ENCODE measurements around the gene GALNT13.
A peak's percentile ranks its signal among the peaks of the same experiment; 100 is the strongest.
"Not testable (repeated sequence)": the region's sequence is repeated elsewhere in the genome, so short reads cannot be mapped to it uniquely, and the experiment has no call there.

GALNT13 gene

GRCh38 chr2:154452906-154453493 is 581.3 kb downstream of the GALNT13 start:
- TF ChIP-seq Cebpa-rat (IDR thresholded peaks at IDR 0.05), result no peak

GRCh38 chr2:154455166-154455565 is 583.4 kb downstream of the GALNT13 start:
- H3K36me3 ChIP-seq, result no peaks in the 10 kb centered on the region
- H3K27ac ChIP-seq, result 0 out of 22 replicates have a peak overlapping the region, but pooled peaks of 1 of the 11 experiments have one; percentile 8
- H3K9ac ChIP-seq, result no peak overlapping the region
- no peak for TF ChIP-seq Cebpa-rat (IDR thresholded peaks at IDR 0.05)
- H4K20me1 ChIP-seq, result no peaks in the 10 kb centered on the region
- H3K4me1 ChIP-seq, result peaks cover 4 to 15% (median 9%) of the 10 kb centered on the region in 10 experiments; a peak in 13 of 20 replicates
- no peaks in the 10 kb centered on the region for H3K27me3 ChIP-seq
- no peak overlapping the region for H3K4me3 ChIP-seq
- H3K4me2 ChIP-seq, result peak overlapping the region; percentile 16 to 63 (median 44); a peak in 15 of 22 replicates
- H3K9me3 ChIP-seq (replicated peaks in 1 of 11), result no peaks in the 10 kb centered on the region

More at GRCh38 chr2:154452906-154453493, 581.3 kb downstream of the GALNT13 start:
- Histone ChIP-seq H3K9ac (no peak overlapping the region), H4K20me1 (no peaks in the 10 kb centered on the region), H3K4me1 (peaks cover 4 to 15% (median 9%) of the 10 kb centered on the region in 10 experiments; a peak in 13 of 20 replicates), H3K9me3 (replicated peaks in 1 of 11) (no peaks in the 10 kb centered on the region), H3K36me3 (no peaks in the 10 kb centered on the region), H3K27me3 (no peaks in the 10 kb centered on the region), H3K27ac (no peak overlapping the region), H3K4me2 (no peak overlapping the region), H3K4me3 (no peak overlapping the region)

GRCh38 chr2:154455866-154456265 is 584.1 kb downstream of the GALNT13 start:
- Histone ChIP-seq H3K9ac (no peak overlapping the region), H3K4me3 (no peak overlapping the region), H3K4me1 (peaks cover 4 to 15% (median 9%) of the 10 kb centered on the region in 10 experiments; a peak in 13 of 20 replicates), H3K9me3 (replicated peaks in 1 of 11) (no peaks in the 10 kb centered on the region), H3K36me3 (no peaks in the 10 kb centered on the region), H3K4me2 (peak overlapping the region; percentile 16 to 63 (median 44); a peak in 14 of 22 replicates), H4K20me1 (no peaks in the 10 kb centered on the region), H3K27ac (peak overlapping the region in 1 of 11 experiments; percentile 5; a peak in 1 of 22 replicates), H3K27me3 (no peaks in the 10 kb centered on the region)
- no peak for TF ChIP-seq Cebpa-rat (IDR thresholded peaks at IDR 0.05)

- H3K9ac ChIP-seq, result no peak overlapping the region
- H3K27me3 ChIP-seq, result no peaks in the 10 kb centered on the region
- no peaks in the 10 kb centered on the region for H3K36me3 ChIP-seq
- TF ChIP-seq Cebpa-rat (IDR thresholded peaks at IDR 0.05), result no peak
- no peak overlapping the region for H3K4me2 ChIP-seq
- no peaks in the 10 kb centered on the region for H3K9me3 ChIP-seq (replicated peaks in 1 of 11)
- H4K20me1 ChIP-seq, result no peaks in the 10 kb centered on the region
- no peak overlapping the region for H3K4me3 ChIP-seq
- peaks cover 4 to 15% (median 9%) of the 10 kb centered on the region in 10 experiments; a peak in 13 of 20 replicates for H3K4me1 ChIP-seq
- H3K27ac ChIP-seq, result no peak overlapping the region
These were observed 585.6 kb downstream of the GALNT13 start for GRCh38 chr2:154457286-154457685.

- TF ChIP-seq Cebpa-rat (IDR thresholded peaks at IDR 0.05), result no peak
- Histone ChIP-seq H3K27ac (no peak overlapping the region), H3K4me2 (no peak overlapping the region)
These were observed 587.6 kb downstream of the GALNT13 start for GRCh38 chr2:154459286-154459685.

GRCh38 chr2:154462634-154463033 is 590.9 kb downstream of the GALNT13 start:
- H3K9me3 ChIP-seq (replicated peaks in 1 of 11), result no peaks in the 10 kb centered on the region
- no peaks in the 10 kb centered on the region for H3K36me3 ChIP-seq
- H4K20me1 ChIP-seq, result no peaks in the 10 kb centered on the region
- no peaks in the 10 kb centered on the region for H3K27me3 ChIP-seq
- TF ChIP-seq Cebpa-rat (IDR thresholded peaks at IDR 0.05), result no peak
- H3K4me3 ChIP-seq, result no peak overlapping the region
- no peaks in the 10 kb centered on the region for H3K4me1 ChIP-seq
- no peak overlapping the region for H3K27ac ChIP-seq
- H3K4me2 ChIP-seq, result no peak overlapping the region
- no peak overlapping the region for H3K9ac ChIP-seq

More at GRCh38 chr2:154459286-154459685, 587.6 kb downstream of the GALNT13 start:
- H3K9ac ChIP-seq, result no peak overlapping the region
- no peaks in the 10 kb centered on the region for H3K9me3 ChIP-seq (replicated peaks in 1 of 11)
- peaks cover 4 to 15% (median 9%) of the 10 kb centered on the region in 10 experiments; a peak in 13 of 20 replicates for H3K4me1 ChIP-seq
- H3K36me3 ChIP-seq, result no peaks in the 10 kb centered on the region
- no peak overlapping the region for H3K4me3 ChIP-seq
- no peaks in the 10 kb centered on the region for H4K20me1 ChIP-seq
- H3K27me3 ChIP-seq, result no peaks in the 10 kb centered on the region

- no peak overlapping the region for H3K4me2 ChIP-seq
- no peaks in the 10 kb centered on the region for H3K4me1 ChIP-seq
- H3K27me3 ChIP-seq, result no peaks in the 10 kb centered on the region
- TF ChIP-seq Cebpa-rat (IDR thresholded peaks at IDR 0.05), result no peak
- no peaks in the 10 kb centered on the region for H3K9me3 ChIP-seq (replicated peaks in 1 of 11)
- H3K27ac ChIP-seq, result no peak overlapping the region
- H3K36me3 ChIP-seq, result no peaks in the 10 kb centered on the region
- no peak overlapping the region for H3K9ac ChIP-seq
- no peak overlapping the region for H3K4me3 ChIP-seq
- H4K20me1 ChIP-seq, result no peaks in the 10 kb centered on the region
These were observed 594.5 kb downstream of the GALNT13 start for GRCh38 chr2:154466226-154466625.

- Histone ChIP-seq H3K36me3 (no peaks in the 10 kb centered on the region), H3K4me3 (no peak overlapping the region), H3K27ac (no peak overlapping the region), H3K4me1 (no peaks in the 10 kb centered on the region), H3K4me2 (no peak overlapping the region), H3K9me3 (replicated peaks in 1 of 11) (peaks cover 0 to 11% (median 0%) of the 10 kb centered on the region in 11 experiments; a peak in 4 of 22 replicates), H3K27me3 (no peaks in the 10 kb centered on the region), H3K9ac (no peak overlapping the region), H4K20me1 (no peaks in the 10 kb centered on the region)
- TF ChIP-seq Cebpa-rat (IDR thresholded peaks at IDR 0.05), result no peak
These were observed 598.7 kb downstream of the GALNT13 start for GRCh38 chr2:154470376-154470775.

GRCh38 chr2:154471492-154471891 is 599.8 kb downstream of the GALNT13 start:
- H3K4me1 ChIP-seq, H3K4me3 ChIP-seq, H4K20me1 ChIP-seq: not testable (repeated sequence)

GRCh38 chr2:154477319-154477718 is 605.6 kb downstream of the GALNT13 start:
- Histone ChIP-seq H3K9me3 (replicated peaks in 1 of 11) (peaks cover 0 to 11% (median 0%) of the 10 kb centered on the region in 11 experiments; a peak in 4 of 22 replicates), H3K9ac (no peak overlapping the region), H3K4me1 (no peaks in the 10 kb centered on the region), H3K4me2 (no peak overlapping the region), H3K27ac (no peak overlapping the region), H3K4me3 (no peak overlapping the region), H3K36me3 (no peaks in the 10 kb centered on the region), H4K20me1 (no peaks in the 10 kb centered on the region), H3K27me3 (no peaks in the 10 kb centered on the region)
- no peak for TF ChIP-seq Cebpa-rat (IDR thresholded peaks at IDR 0.05)

More at GRCh38 chr2:154471492-154471891, 599.8 kb downstream of the GALNT13 start:
- peaks cover 0 to 11% (median 0%) of the 10 kb centered on the region in 11 experiments; a peak in 4 of 22 replicates for H3K9me3 ChIP-seq (replicated peaks in 1 of 11)
- not testable (repeated sequence) for H3K36me3 ChIP-seq, H3K4me2 ChIP-seq, H3K27me3 ChIP-seq, H3K9ac ChIP-seq, H3K27ac ChIP-seq

All from BLaER1 treated with 17β-estradiol and CSF1 and Interleukin-3, amounts not matched to agents 10 nM and 100 nM (cell line).